PC-3 (cell line): ENCODE measurements around the gene AGPS. TPM values are rescaled to one million over a fixed set of nuclear protein-coding genes. Genes with fewer than 3 reads are reported as not detected.

ENCODE experiments used
- ATAC-seq: fragments of 200-7000 bp; cut with Tn5 transposase; 2 replicates; pipeline ENCODE4 v1.9.1; 2020; ENCODE audit warnings: mild to moderate bottlenecking, moderate library complexity
- BruUV-seq: library from RNA; stranded (reverse); fragments of 400-500 nt; replicated peaks from 2 replicates; lab custom pipeline; 2021; lab: Mats Ljungman, UMichigan
- CTCF ChIA-PET: fragments of 300-600 bp; sonication (Branson Sonifier 250); formaldehyde crosslinking; loops from one replicate; lab custom pipeline; 2022; ENCODE audit warnings: antibody characterized with exemption; lab: Charles Lee
- POLR2A ChIA-PET: fragments of 300-600 bp; sonication (Branson Sonifier 250); formaldehyde crosslinking; loops from one replicate; lab custom pipeline; 2022; ENCODE audit warnings: antibody characterized with exemption; ENCODE audit not compliant: unreplicated experiment; lab: Charles Lee
- DNase-seq: peaks from one replicate; pipeline ENCODE4 v3.0.0-alpha.2; 2015
- H2AFZ ChIP-seq: fragments of 300-600 bp; sonication (generic); 2 replicates; pipeline ENCODE4 v1.6.0; 2016; ENCODE audit warnings: antibody characterized with exemption, low read length
- H3F3A ChIP-seq: fragments of 300-600 bp; sonication (generic); one replicate; pipeline ENCODE4 v1.6.0; 2017; ENCODE audit warnings: antibody characterized with exemption, low read length, control low read depth, mild to moderate bottlenecking; ENCODE audit not compliant: unreplicated experiment
- H3K27ac ChIP-seq: fragments of 300-600 bp; sonication (generic); 2 replicates; pipeline ENCODE4 v1.5.1; 2016; ENCODE audit warnings: mild to moderate bottlenecking, low read length
- H3K27me3 ChIP-seq: fragments of 300-600 bp; sonication (generic); 2 replicates; pipeline ENCODE4 v1.6.1; 2016; ENCODE audit warnings: low read length, mixed read lengths
- H3K36me3 ChIP-seq: fragments of 300-600 bp; sonication (generic); 2 replicates; pipeline ENCODE4 v1.6.1; 2016; ENCODE audit warnings: low read depth, mixed run types, low read length, mixed read lengths
- H3K4me1 ChIP-seq: fragments of 300-600 bp; sonication (generic); 2 replicates; pipeline ENCODE4 v1.5.1; 2016; ENCODE audit warnings: low read length; ENCODE audit not compliant: insufficient read depth
- H3K4me2 ChIP-seq: fragments of 300-600 bp; sonication (generic); 2 replicates; pipeline ENCODE4 v1.6.0; 2016; ENCODE audit warnings: low read length
- H3K4me3 ChIP-seq: fragments of 300-600 bp; sonication (generic); 2 replicates; pipeline ENCODE4 v1.5.1; 2016; ENCODE audit warnings: mild to moderate bottlenecking, low read length, mixed read lengths
- H3K79me2 ChIP-seq: fragments of 300-600 bp; sonication (generic); 2 replicates; pipeline ENCODE4 v1.6.1; 2017; ENCODE audit warnings: low read length, mixed read lengths
- H3K9ac ChIP-seq: fragments of 300-600 bp; sonication (generic); 2 replicates; pipeline ENCODE4 v1.6.0; 2016; ENCODE audit warnings: mild to moderate bottlenecking, low read length
- H3K9me2 ChIP-seq: fragments of 300-600 bp; sonication (generic); replicated peaks from 2 replicates; pipeline ENCODE4 v1.6.1; 2016; ENCODE audit warnings: mixed run types, low read length, mixed read lengths
- H3K9me3 ChIP-seq: fragments of 300-600 bp; sonication (generic); 2 replicates; pipeline ENCODE4 v1.6.1; 2016; ENCODE audit warnings: low read length, mixed read lengths
- H4K20me1 ChIP-seq: fragments of 300-600 bp; sonication (generic); 2 replicates; pipeline ENCODE4 v1.6.1; 2016; ENCODE audit warnings: low read length, mixed read lengths
- CTCF ChIP-seq: fragments of 300-600 bp; sonication (generic); conservative IDR thresholded peaks from 2 replicates; pipeline ENCODE4 v1.5.1; 2017; ENCODE audit warnings: antibody characterized with exemption, low read depth, mild to moderate bottlenecking, low read length
- EZH2 ChIP-seq: fragments of 300-600 bp; sonication (generic); IDR thresholded peaks from one replicate; pipeline ENCODE4 v1.6.1; 2017; ENCODE audit warnings: antibody characterized with exemption, mild to moderate bottlenecking, low read length; ENCODE audit not compliant: unreplicated experiment
- EZH2phosphoT487 ChIP-seq: fragments of 300-600 bp; sonication (generic); IDR thresholded peaks from 2 replicates; pipeline ENCODE4 v1.6.1; 2018; ENCODE audit warnings: mild to moderate bottlenecking, antibody characterized with exemption, low read length, borderline replicate concordance
- intact Hi-C: fragments of 100-400 bp; cut with micrococcal nuclease; formaldehyde crosslinking; loops from 2 replicates; pipeline ENCODE4 v1.9.0; 2023
- total RNA-seq: library from RNA; depleted of rRNA; stranded (reverse); fragments of >200 nt; gene quantifications from 2 replicates; pipeline ENCODE4 v1.2.3, GENCODE V29; 2014

AGPS gene
- total RNA-seq, 1 experiment from 2014 or later, result 147 TPM

DNA sequence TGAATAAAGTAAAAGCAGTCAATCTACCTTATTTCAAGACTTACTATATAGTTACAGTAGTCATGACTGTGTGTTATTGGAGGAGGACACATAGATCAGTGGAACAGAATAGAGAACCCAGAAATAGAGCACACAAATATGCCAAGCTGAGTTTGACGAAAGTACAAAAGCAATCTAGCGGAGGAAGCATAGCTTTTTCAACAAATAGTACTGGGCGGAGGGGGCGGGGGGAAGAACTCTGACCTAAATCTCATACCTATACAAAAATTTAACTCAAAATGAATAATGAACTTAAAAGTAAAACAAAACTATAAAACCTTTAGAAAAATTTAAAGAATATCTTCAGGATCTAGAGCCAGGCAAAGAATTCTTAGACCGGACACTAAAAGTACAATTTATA, 139.1 kb downstream of the AGPS start:
- H3K36me3 ChIP-seq, result no peaks in the 10 kb centered on the region
- H3K27ac ChIP-seq, result no peak overlapping the region
- H3K9me2 ChIP-seq, result no peaks in the 10 kb centered on the region
- H3F3A ChIP-seq, result no peaks in the 10 kb centered on the region
- no peak overlapping the region for H3K4me3 ChIP-seq
- no peak for TF ChIP-seq EZH2
- no peak for TF ChIP-seq EZH2phosphoT487
- H3K4me1 ChIP-seq, result no peaks in the 10 kb centered on the region
- no peaks in the 10 kb centered on the region for H3K9me3 ChIP-seq
- no peak for ATAC-seq
- POLR2A ChIA-PET, result no interaction called here
- H3K79me2 ChIP-seq, result no peaks in the 10 kb centered on the region
- no peaks in the 10 kb centered on the region for H3K27me3 ChIP-seq
- no peak for DNase-seq
- H4K20me1 ChIP-seq, result no peaks in the 10 kb centered on the region
- H3K4me2 ChIP-seq, result no peak overlapping the region
- H3K9ac ChIP-seq, result no peak overlapping the region
- intact Hi-C loops, result no loop called here
- BruUV-seq, result no TSS peak
- CTCF ChIA-PET, result no interaction called here
- H2AFZ ChIP-seq, result no peak overlapping the region

DNA sequence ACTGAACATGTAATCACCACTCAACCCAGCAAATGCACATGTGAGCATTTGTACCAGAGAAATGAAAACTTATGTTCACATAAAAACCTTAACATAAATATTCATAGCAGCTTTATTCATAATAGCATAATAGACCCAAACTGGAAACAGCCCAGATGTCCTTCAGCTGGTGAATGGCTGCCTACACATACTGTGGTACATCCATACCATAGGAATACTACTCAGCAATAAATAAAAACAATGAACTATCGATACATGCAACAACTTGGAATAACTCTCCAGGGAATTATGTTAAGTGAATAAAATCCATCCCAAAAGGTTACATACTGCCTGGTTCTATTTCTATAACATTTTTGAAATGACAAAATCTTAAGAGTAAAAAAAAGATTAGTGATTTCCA, 140.0 kb downstream of the AGPS start:
- BruUV-seq, result no TSS peak
- no peak overlapping the region for H3K4me2 ChIP-seq
- H3K4me3 ChIP-seq, result no peak overlapping the region
- H2AFZ ChIP-seq, result no peak overlapping the region
- no peaks in the 10 kb centered on the region for H3K36me3 ChIP-seq
- intact Hi-C loops, result no loop called here
- TF ChIP-seq CTCF (no peak), EZH2phosphoT487 (no peak), EZH2 (no peak)
- no peaks in the 10 kb centered on the region for H3K4me1 ChIP-seq
- H3K27me3 ChIP-seq, result no peaks in the 10 kb centered on the region
- DNase-seq (no peak), ATAC-seq (no peak)
- no peak overlapping the region for H3K9ac ChIP-seq
- no peaks in the 10 kb centered on the region for H3F3A ChIP-seq
- no peaks in the 10 kb centered on the region for H4K20me1 ChIP-seq
- H3K9me2 ChIP-seq, result no peaks in the 10 kb centered on the region
- H3K79me2 ChIP-seq, result no peaks in the 10 kb centered on the region
- H3K9me3 ChIP-seq, result no peaks in the 10 kb centered on the region
- CTCF ChIA-PET, result interaction anchor here (0.8 kb wide), 1 partner anchor 611 kb away, joined by 3 read pairs; no protein-coding TSS in a partner anchor
- H3K27ac ChIP-seq, result no peak overlapping the region
- POLR2A ChIA-PET, result no interaction called here

GRCh38 chr2:177533253-177533652, 140.7 kb downstream of the AGPS start:
- Histone ChIP-seq H4K20me1 (no peaks in the 10 kb centered on the region), H3K36me3 (no peaks in the 10 kb centered on the region), H3K4me1 (no peaks in the 10 kb centered on the region), H3K4me2 (no peak overlapping the region), H3K27ac (no peak overlapping the region), H3K4me3 (no peak overlapping the region), H3K9me2 (no peaks in the 10 kb centered on the region), H3K9me3 (no peaks in the 10 kb centered on the region), H2AFZ (no peak overlapping the region), H3K9ac (no peak overlapping the region), H3K79me2 (no peaks in the 10 kb centered on the region), H3F3A (no peaks in the 10 kb centered on the region), H3K27me3 (no peaks in the 10 kb centered on the region)
- POLR2A ChIA-PET, result interaction anchor here (0.6 to 0.7 kb wide), 2 partner anchors 18 to 1169 kb away, joined by 3 to 7 read pairs; no protein-coding TSS in a partner anchor
- no TSS peak for BruUV-seq
- ATAC-seq, result no peak
- no peak for DNase-seq
- CTCF ChIA-PET, result no interaction called here
- intact Hi-C loops, result no loop called here
- no peak for TF ChIP-seq EZH2phosphoT487
- no peak for TF ChIP-seq EZH2
- TF ChIP-seq CTCF, result no peak
